Rectal smooth muscle tissue (tissue), 1 donor: ENCODE results near the gene TMEM260.
"Not testable (repeated sequence)": the region's sequence is repeated elsewhere in the genome, so short reads cannot be mapped to it uniquely, and the experiment has no call there.

Experiments
- H3K27ac ChIP-seq: one replicate; pipeline ENCODE4 v1.7.0; 2013; ENCODE audit warnings: low read depth, low read length, inconsistent platforms
- H3K27me3 ChIP-seq: one replicate; pipeline ENCODE4 v1.7.0; 2013; ENCODE audit warnings: low read length; ENCODE audit not compliant: control insufficient read depth, insufficient read depth
- H3K36me3 ChIP-seq: one replicate; pipeline ENCODE4 v1.7.0; 2013; ENCODE audit warnings: low read length; ENCODE audit not compliant: control insufficient read depth, insufficient read depth
- H3K4me1 ChIP-seq: one replicate; pipeline ENCODE4 v1.7.0; 2013; ENCODE audit warnings: low read length; ENCODE audit not compliant: control insufficient read depth, insufficient read depth
- H3K4me3 ChIP-seq: one replicate; pipeline ENCODE4 v1.7.0; 2013; ENCODE audit warnings: low read length
- H3K9ac ChIP-seq: one replicate; pipeline ENCODE4 v1.7.0; 2013; ENCODE audit warnings: low read length

Gene TMEM260

GRCh38 chr14:56660677-56661389, 81.2 kb downstream of the TMEM260 start:
- no peak overlapping the region for H3K9ac ChIP-seq
- no peaks in the 10 kb centered on the region for H3K27me3 ChIP-seq
- H3K36me3 ChIP-seq, result no peaks in the 10 kb centered on the region
- H3K4me1 ChIP-seq, result no peaks in the 10 kb centered on the region
- H3K27ac ChIP-seq, result no peak overlapping the region
- H3K4me3 ChIP-seq, result no peak overlapping the region

GRCh38 chr14:56661478-56661877, 81.9 kb downstream of the TMEM260 start:
- no peaks in the 10 kb centered on the region for H3K27me3 ChIP-seq
- H3K4me1 ChIP-seq, result no peaks in the 10 kb centered on the region
- H3K9ac ChIP-seq, result no peak overlapping the region
- no peak overlapping the region for H3K27ac ChIP-seq
- H3K4me3 ChIP-seq, result no peak overlapping the region
- H3K36me3 ChIP-seq, result no peaks in the 10 kb centered on the region

- Histone ChIP-seq H3K4me1 (no peaks in the 10 kb centered on the region), H3K9ac (no peak overlapping the region), H3K27ac (no peak overlapping the region), H3K4me3 (no peak overlapping the region), H3K27me3 (no peaks in the 10 kb centered on the region), H3K36me3 (no peaks in the 10 kb centered on the region)
Observed at GRCh38 chr14:56664811-56665421, 85.3 kb downstream of the TMEM260 start.

GRCh38 chr14:56666294-56666693, 86.7 kb downstream of the TMEM260 start:
- Histone ChIP-seq H3K9ac (no peak overlapping the region), H3K27ac (no peak overlapping the region), H3K27me3 (no peaks in the 10 kb centered on the region), H3K4me1 (no peaks in the 10 kb centered on the region), H3K36me3 (no peaks in the 10 kb centered on the region), H3K4me3 (no peak overlapping the region)

GRCh38 chr14:56666716-56667115, 87.1 kb downstream of the TMEM260 start:
- Histone ChIP-seq H3K27ac (no peak overlapping the region), H3K27me3 (no peaks in the 10 kb centered on the region), H3K4me1 (no peaks in the 10 kb centered on the region), H3K9ac (no peak overlapping the region), H3K36me3 (no peaks in the 10 kb centered on the region), H3K4me3 (no peak overlapping the region)

- H3K9ac ChIP-seq, H3K27ac ChIP-seq, H3K4me1 ChIP-seq, H3K4me3 ChIP-seq, H3K36me3 ChIP-seq, H3K27me3 ChIP-seq: not testable (repeated sequence)
Observed at GRCh38 chr14:56667290-56667689, 87.7 kb downstream of the TMEM260 start.

GRCh38 chr14:56676042-56676441, 96.4 kb downstream of the TMEM260 start:
- H3K27ac ChIP-seq, result no peak overlapping the region
- H3K4me3 ChIP-seq, result no peak overlapping the region
- no peaks in the 10 kb centered on the region for H3K27me3 ChIP-seq
- H3K36me3 ChIP-seq, result no peaks in the 10 kb centered on the region
- H3K9ac ChIP-seq, result no peak overlapping the region
- no peaks in the 10 kb centered on the region for H3K4me1 ChIP-seq

- no peaks in the 10 kb centered on the region for H3K4me1 ChIP-seq
- no peak overlapping the region for H3K4me3 ChIP-seq
- no peaks in the 10 kb centered on the region for H3K27me3 ChIP-seq
- no peaks in the 10 kb centered on the region for H3K36me3 ChIP-seq
- H3K27ac ChIP-seq, result no peak overlapping the region
- H3K9ac ChIP-seq, result no peak overlapping the region
Observed at GRCh38 chr14:56678838-56679237, 99.2 kb downstream of the TMEM260 start.

- H3K27ac ChIP-seq, result no peak overlapping the region
- no peak overlapping the region for H3K4me3 ChIP-seq
- H3K4me1 ChIP-seq, result no peaks in the 10 kb centered on the region
- no peaks in the 10 kb centered on the region for H3K36me3 ChIP-seq
- H3K9ac ChIP-seq, result no peak overlapping the region
- no peaks in the 10 kb centered on the region for H3K27me3 ChIP-seq
Observed at GRCh38 chr14:56686416-56686815, 106.8 kb downstream of the TMEM260 start.

GRCh38 chr14:56687123-56687522, 107.5 kb downstream of the TMEM260 start:
- H3K27ac ChIP-seq, result no peak overlapping the region
- no peak overlapping the region for H3K9ac ChIP-seq
- H3K4me1 ChIP-seq, result no peaks in the 10 kb centered on the region
- no peak overlapping the region for H3K4me3 ChIP-seq
- H3K27me3 ChIP-seq, result no peaks in the 10 kb centered on the region
- no peaks in the 10 kb centered on the region for H3K36me3 ChIP-seq

GRCh38 chr14:56694609-56695008, 115.0 kb downstream of the TMEM260 start:
- Histone ChIP-seq H3K27me3 (no peaks in the 10 kb centered on the region), H3K4me1 (no peaks in the 10 kb centered on the region), H3K36me3 (no peaks in the 10 kb centered on the region), H3K27ac (no peak overlapping the region), H3K4me3 (no peak overlapping the region), H3K9ac (no peak overlapping the region)

- not testable (repeated sequence) for H3K4me3 ChIP-seq
Observed at GRCh38 chr14:56695216-56695615, 115.6 kb downstream of the TMEM260 start.

More at GRCh38 chr14:56695216-56695615, 115.6 kb downstream of the TMEM260 start:
- not testable (repeated sequence) for H3K27me3 ChIP-seq, H3K27ac ChIP-seq, H3K9ac ChIP-seq, H3K4me1 ChIP-seq, H3K36me3 ChIP-seq
